GM19238 (cell line): ENCODE data around the gene RAB1A.
A peak's percentile ranks its signal among the peaks of the same experiment; 100 is the strongest.

Experiments
- DNase-seq: peaks from one replicate; pipeline ENCODE4 v3.0.0; 2011; ENCODE audit warnings: low spot score; ENCODE audit not compliant: insufficient read length

Gene RAB1A

DNA sequence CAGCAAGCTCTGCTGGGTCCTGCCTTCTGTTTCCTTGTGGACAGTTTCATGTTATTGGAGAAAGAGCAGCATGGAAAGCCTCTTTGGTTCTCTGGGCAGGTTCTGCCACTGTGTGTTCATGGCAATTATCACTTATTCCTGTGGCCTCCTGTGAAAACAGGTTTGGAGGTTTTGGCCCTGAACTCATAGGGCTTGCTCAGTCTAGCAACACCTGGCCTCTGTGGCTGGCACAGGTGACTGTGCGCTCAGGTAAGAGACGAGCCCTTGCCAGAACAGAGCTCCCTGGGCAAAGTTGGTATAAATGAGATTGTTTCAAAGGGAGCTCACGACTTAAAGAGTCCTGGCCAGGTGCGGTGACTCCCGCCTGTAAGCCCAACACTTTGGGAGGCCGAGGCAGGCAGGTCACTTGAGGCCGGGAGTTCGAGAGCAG lies 68.0 kb downstream of the RAB1A start:
- no peak for DNase-seq

DNA sequence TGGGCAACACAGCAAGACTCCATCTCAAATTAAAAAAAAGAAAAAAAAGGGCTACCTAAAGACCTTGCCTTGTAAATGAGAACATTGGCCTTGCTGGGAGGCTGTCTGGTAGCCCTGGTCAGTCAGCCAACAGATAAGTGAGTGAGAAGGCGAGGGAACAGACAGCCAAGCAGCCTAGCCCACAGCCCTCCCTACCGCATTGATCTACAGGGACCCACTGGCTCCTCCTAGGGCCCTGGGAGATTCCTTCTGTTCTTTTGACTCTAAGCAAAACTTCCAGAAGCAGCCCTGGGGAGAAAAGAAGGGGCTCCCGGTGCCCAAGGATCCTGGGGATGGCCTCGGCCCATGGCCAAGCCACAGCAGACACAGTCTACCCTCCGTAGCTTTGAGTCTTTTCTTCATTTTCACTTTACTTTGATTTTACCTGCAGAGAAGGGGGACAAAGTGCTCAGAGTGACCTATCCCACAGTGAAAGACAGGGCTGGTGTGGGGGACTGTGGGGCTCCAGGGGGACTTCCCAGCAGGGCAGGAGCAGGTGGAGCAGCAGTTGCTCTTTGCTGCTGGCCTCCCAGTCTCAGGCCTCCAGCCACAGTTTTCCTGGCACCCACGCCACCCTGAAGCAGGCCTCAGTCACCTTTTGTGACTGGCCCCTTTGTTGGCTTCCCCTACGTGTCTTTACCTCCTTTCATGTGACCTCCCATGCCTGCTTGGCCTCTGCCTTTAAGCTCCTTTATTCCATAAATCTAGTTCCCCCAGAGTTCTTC lies 68.6 kb downstream of the RAB1A start:
- no peak for DNase-seq

DNA sequence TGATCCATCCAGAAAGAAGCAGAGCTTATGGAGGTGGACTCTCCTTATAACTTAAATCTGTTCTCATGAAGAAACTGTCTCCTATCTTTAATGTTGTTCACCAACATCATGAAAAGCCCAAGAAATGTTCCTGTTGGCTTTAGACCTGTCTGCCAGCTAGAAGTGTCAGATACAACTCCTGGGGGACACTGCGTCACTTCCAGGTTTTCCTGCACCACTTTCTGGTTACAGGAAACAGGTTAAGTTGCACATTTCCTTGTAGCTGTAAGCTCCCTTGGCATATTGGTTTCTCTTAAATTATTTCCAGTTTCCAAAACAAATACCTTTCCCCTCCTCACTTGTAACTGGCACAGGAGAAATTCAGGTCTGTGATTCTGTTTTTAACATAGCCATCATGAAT lies 70.8 kb downstream of the RAB1A start:
- no peak for DNase-seq

DNA sequence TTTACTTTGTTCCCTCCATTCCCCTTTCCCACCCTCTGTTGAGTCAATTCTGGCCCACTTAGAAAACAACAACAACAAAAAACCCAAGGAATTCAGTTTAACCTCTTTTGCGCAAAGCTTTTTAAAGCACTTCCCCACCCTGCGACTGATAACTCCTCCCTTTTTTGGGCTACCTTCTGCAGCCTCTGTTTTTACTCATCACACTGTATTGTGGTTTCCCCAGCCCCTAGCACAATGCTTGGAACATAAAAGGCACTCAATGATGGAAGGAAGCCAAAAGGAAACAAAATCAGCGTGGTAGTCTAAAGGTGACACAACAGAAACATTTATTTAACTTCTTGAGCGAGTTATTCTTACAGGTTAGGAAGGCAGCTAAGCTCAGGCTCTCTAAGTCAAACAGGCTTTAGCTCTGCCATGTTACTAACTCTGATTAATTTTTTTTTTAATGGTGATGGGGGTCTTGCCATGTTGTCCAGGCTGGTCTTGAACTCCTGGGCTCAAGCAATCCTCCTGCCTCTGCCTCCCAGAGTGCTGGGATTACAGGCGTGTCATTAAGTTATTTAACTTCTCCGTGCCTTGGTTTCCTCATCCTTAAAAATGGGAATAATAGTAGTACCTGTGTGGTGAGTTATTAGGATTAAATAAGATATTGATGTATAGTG lies 72.4 kb downstream of the RAB1A start:
- peak; percentile 50 for DNase-seq

- DNase-seq = no peak
Measured at GRCh38 chr2:65057054-65057375, 72.9 kb downstream of the RAB1A start.

DNA sequence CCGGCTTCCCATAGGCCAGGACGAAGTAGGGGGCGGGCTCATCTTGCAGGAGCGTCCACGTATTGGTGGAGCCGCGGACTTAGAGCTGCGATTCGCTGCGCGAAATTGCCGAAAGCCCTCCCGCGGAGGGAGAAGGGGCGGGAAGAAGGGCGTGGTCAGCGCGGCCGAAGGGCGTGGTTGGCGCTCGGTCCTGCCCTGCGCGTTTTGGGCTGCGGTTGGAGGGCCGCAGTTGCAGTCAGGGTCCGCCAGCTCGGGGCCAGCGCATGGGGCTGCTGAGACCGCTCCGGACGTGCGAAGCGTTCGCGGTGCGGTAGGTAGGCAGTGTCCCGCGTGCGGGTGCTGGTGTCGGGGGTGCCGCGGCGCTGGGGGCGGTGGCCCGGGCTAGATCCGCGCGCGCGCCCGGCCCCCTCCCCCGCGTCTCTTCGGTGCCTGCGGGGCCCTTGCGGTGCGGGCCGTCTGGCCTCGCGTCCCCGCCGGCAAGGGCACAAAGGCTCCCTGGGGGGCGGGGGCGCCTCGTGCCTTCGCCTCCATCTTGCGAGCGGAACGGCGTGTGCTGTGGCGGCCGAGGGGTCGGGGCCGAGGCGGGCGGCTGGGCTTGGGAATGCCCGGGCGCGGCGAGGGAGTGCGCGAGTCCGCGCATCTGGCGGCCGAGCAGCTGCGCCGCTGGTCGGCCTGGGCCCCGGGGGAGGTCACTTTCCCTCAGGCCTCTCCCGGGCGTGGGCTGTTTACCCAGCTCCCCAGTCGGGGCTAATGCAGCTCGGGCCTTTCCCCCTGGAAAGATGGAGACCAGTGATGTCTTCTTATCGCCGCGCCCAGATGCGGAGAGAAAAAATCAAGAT lies 73.5 kb downstream of the RAB1A start, which contains the start of gene CEP68:
Gene CEP68 (plus strand): TSS at position 202 of the 839 bp plus-strand sequence. CDS start 13,029 bp downstream, outside the sequence.
- peak; percentile 96 for DNase-seq

DNA sequence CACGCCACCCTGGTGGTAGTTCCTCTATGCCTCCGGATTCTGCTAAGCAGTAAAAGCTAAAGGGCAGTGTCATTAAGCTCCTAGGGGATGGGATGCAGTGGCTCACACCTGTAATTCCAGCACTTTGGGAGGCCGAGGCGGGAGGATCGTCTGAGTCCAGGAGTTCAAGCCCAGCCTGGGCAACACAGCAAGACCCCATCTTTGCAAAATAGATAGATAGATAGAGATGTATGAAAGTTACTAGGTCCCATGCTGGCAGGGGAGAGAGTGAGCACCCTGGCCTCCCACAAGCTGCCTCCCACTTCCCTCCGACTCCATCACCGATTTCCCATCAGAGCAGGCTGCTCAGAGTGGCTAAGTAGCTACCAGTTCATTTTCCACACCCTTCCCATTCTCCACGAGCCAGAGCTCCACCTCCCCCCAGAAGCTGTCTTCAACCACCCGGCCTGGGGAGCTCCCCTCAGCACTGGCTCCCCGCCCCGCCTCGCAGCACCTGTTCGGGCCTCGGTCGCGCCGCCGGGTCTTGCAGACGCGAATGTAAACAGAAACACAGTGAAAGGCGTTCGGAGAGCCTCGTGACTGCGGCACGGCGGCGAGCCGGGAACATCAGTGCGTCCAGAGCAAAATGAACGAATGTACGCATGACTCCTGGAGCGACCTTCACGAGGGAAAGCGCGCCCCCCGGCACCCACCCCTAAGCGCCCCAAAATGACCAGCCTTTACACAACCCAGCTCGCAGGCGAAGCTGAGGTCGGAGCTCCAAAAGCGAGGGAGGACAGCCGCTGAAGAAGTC lies 74.3 kb downstream of the RAB1A start:
- peak; percentile 49 for DNase-seq

DNA sequence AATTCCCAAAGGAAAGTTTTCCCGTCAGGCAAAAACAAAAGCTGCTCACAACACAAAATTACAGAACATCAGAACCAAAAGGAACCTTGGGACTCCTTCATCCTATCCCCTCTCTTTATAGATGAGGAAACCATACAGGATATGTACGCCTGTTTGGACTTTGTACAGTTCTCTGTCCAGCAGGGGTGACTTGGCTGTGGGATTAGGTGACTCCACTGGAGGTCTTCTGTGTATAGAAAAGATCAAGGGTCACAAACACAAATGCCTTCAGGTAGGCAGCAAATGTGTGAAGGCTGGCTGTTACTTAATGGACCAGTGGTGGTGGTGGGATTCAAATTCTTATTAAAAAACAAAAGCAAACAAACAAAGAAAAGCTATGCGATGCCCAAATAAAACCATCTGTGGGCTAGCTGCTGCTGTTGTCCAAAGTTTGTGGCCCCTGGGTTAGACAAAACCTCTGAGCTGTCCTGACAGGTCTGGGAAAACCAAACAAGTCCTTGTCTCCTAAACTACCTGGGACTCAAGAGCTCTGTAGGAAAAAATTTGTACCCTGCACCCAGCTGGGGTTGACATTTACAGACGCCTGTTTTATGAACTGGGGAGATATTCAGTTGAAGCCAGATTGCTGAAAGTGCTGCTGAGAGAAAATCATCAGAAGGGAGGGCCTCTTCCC lies 75.0 kb downstream of the RAB1A start:
- DNase-seq = no peak

- DNase-seq = peak; percentile 73
Measured at GRCh38 chr2:65053199-65053598, 76.7 kb downstream of the RAB1A start.

- no peak for DNase-seq
Measured at GRCh38 chr2:65050931-65051330, 79.0 kb downstream of the RAB1A start.

DNA sequence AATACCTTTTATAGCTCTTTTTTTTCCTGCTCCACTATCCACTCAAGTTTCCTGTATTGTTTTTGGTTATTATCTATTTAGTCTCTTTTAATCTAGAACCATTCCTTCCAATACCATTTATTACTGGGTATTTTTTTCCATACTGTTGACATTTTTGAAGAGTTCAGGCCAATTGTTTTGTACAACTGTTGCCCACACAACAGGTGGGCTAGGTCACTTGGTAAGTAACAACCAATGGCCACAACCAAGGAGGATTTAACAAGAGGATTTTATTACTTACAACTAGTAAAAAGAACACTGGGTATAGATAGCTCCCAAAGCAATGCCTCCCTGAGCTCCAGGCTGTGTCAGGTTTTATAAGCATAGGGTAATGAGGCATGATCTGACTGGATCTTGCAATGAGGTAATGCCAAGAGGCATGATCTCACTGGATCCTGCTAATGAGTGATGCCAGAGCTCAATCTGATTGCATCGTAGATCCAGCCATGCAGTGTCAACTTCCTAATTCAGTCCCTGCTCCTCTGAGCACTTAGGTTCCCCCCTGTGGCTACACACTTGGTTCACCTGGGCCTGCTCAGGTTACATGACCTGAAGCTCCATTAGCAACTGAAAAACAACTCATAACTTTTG lies 80.8 kb downstream of the RAB1A start:
- no peak for DNase-seq

DNA sequence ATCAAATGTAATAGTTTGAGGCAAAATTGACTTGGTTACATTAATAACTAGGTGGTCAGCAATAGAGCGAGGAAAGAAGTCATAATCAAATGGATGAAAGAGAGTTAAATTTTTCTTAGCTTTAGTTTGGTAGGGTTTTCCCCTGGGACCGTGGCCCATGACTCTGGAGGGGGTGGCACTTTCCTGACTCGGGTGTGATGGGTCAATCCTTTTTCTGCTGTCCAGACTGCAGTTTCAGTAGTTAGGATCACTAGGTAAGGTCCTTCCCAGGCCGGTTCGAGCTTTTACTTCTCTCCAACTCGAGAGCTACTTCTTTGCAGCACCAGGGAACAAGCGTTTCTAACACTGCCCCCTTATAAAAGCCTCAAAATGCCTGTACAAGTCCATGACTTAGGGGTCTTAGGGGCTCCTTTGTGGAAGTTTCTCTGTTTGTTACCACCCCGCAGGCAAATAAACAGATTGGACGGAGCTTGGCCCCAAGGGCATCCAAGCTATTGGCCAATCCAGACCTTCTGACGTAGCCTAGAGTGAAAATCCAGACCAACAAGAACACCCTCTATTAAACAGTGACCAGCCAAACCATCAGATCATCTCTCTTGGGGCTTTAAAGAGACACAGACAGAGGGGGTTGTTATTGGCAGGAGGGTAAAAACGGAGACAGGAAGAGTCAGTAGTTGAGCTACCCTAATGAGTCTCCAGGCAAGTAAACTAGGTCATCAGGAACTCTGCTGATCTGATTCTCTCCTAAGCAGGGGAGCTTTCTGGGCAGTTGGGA lies 83.1 kb downstream of the RAB1A start:
- no peak for DNase-seq

DNA sequence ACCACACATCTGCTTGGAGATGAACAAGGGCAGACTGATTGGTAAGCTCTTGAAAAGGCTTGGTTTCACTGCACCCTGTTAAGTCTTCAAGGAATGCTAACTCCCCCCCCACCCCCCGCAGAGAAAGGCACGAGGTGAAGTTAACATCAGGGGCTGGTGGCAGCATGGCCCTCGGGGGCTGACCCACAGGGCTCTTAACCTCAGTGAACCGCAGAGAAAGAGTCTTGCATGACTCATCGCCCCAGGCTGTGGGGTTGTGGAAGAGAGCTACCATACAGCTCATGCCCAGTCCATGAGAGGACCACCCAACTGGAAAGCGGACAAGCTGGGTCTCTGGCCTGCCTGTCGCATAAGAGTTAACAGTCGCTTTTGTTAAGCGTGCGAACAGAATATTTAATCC lies 84.3 kb downstream of the RAB1A start:
- DNase-seq = no peak

DNA sequence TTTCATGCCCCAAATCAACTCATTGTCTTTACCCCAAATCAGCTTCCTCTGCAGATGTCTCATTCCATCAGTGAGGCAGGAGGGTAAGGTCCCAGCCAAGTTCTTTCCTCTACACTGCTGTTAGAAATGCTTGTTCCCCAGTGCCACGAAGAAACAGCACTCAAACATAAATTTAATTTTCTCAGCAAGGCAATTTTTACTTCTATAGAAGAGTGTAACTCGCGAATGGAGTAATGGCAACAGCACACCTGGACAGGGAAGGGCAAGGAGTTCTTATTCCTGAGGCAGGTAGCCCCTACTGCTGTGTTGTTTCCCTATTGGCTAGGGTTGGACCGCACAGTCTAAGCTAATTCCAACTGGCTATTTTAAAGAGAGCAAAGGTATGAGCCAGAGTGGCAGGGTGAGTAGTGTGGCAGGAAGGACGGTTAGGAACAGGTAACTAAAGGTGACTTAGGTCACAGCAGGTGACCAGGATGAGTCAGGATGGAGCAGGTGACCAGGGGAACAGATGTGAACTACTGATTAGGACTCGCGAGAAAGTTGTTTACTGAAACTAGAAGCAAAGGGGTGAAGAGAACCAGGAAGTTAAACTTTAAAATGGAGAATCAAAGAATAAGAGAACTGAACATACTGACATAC lies 85.7 kb downstream of the RAB1A start:
- no peak for DNase-seq

GRCh38 chr2:65043001-65043400 lies 86.9 kb downstream of the RAB1A start:
- no peak for DNase-seq

- DNase-seq = peak; percentile 60
Measured at GRCh38 chr2:65040400-65041261, 89.3 kb downstream of the RAB1A start.

GRCh38 chr2:65039640-65040039 lies 90.3 kb downstream of the RAB1A start:
- no peak for DNase-seq

DNA sequence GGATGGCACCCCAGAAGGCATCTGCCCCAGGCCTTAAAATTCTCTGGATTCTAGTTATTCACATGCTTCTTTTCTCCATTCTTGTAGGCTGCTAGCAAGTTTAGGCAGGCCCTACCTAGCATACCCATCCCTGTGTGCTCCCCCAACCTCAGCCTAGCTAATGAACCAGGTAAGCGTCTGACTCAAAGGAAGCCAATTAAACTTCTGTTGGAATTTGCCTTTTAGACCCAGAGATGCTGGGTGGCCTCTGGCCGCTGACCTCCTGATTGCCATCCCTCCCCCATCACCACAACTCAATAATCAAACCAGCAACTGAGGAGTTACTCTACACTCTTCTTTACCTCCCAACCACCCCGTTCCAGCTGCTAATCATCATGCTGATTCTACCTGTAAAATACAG lies 92.7 kb downstream of the RAB1A start:
- no peak for DNase-seq
